Tibial nerve (tissue), 4 donors: ENCODE measurements around the gene SLC9A9.

Experiments
- EP300 ChIP-seq, 2 donors: sonication (generic); formaldehyde crosslinking; IDR thresholded peaks; one replicate each; pipeline ENCODE4 v1.6.1; 2017; ENCODE audit warnings: antibody characterized with exemption in 2 of 2, mild to moderate bottlenecking in 1 of 2
- POLR2A ChIP-seq, 2 donors: fragments of 450-650 bp; IDR thresholded peaks; one replicate each; pipeline ENCODE4 v1.6.1; 2017; ENCODE audit warnings: antibody characterized with exemption in 2 of 2, mild to moderate bottlenecking in 2 of 2, moderate library complexity in 2 of 2
- TF ChIP-seq, protein P1 (sequence below), 5 experiments: fragments of 200-600 bp in 3 of 5; fragments of 450-650 bp in 2 of 5; sonication (generic) in 3 of 5; IDR thresholded peaks; one replicate each; pipeline ENCODE4 v1.5.1; 2016 to 2019; ENCODE audit warnings: antibody characterized with exemption in 5 of 5, mild to moderate bottlenecking in 3 of 5, moderate library complexity in 2 of 5

DNA sequence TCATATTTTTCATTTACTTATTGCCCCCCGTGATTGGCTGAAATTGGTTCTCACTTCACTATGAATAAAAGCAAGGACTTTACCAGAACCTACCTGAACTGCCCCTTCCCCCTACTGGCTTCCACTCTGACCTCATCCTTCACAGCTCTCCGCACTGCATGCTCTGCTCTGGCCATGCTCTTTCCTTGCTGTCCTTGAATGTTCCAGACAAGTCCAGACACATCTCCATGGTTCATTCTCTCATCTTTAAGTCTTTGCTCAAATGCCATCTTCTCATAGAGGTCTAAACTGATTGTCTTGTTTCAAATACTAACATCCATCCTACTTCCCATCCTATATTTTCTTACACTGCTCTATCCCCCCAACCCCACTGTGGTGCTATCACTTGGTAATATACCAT, 599.3 kb downstream of the SLC9A9 start:
- TF ChIP-seq, protein P1, sequence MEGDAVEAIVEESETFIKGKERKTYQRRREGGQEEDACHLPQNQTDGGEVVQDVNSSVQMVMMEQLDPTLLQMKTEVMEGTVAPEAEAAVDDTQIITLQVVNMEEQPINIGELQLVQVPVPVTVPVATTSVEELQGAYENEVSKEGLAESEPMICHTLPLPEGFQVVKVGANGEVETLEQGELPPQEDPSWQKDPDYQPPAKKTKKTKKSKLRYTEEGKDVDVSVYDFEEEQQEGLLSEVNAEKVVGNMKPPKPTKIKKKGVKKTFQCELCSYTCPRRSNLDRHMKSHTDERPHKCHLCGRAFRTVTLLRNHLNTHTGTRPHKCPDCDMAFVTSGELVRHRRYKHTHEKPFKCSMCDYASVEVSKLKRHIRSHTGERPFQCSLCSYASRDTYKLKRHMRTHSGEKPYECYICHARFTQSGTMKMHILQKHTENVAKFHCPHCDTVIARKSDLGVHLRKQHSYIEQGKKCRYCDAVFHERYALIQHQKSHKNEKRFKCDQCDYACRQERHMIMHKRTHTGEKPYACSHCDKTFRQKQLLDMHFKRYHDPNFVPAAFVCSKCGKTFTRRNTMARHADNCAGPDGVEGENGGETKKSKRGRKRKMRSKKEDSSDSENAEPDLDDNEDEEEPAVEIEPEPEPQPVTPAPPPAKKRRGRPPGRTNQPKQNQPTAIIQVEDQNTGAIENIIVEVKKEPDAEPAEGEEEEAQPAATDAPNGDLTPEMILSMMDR (IDR thresholded peaks at IDR 0.05): no peak
- TF ChIP-seq POLR2A (IDR thresholded peaks at IDR 0.05): no peak
- TF ChIP-seq EP300 (IDR thresholded peaks at IDR 0.05): no peak
